HG02870 (cell line): ENCODE results near the gene GRB2.
A peak's percentile ranks its signal among the peaks of the same experiment; 100 is the strongest.

Source experiments
- ATAC-seq: cut with Tn5 transposase; IDR thresholded peaks from one replicate; pipeline ENCODE4 v1.9.1; 2021; ENCODE audit warnings: mild to moderate bottlenecking, moderate library complexity; ENCODE audit not compliant: unreplicated experiment

Gene GRB2

GRCh38 chr17:75414488-75414887 lies 9.0 kb upstream of the GRB2 start:
- no peak for ATAC-seq

- ATAC-seq, result no peak
Observed at GRCh38 chr17:75412455-75413317, 7.2 kb upstream of the GRB2 start.

- no peak for ATAC-seq
Observed at GRCh38 chr17:75411328-75412067, 6.0 kb upstream of the GRB2 start.

GRCh38 chr17:75410141-75410540 lies 4.7 kb upstream of the GRB2 start:
- no peak for ATAC-seq

GRCh38 chr17:75407655-75408352 lies 2.3 kb upstream of the GRB2 start:
- ATAC-seq, result no peak

- no peak for ATAC-seq
Observed at GRCh38 chr17:75406222-75406615, 741 bp upstream of the GRB2 start.

GRCh38 chr17:75404731-75405364 lies 630 bp downstream of the GRB2 start:
- peak; percentile 14 for ATAC-seq

- ATAC-seq, result no peak
Observed at GRCh38 chr17:75404223-75404730, 1.2 kb downstream of the GRB2 start.

GRCh38 chr17:75403131-75403530 lies 2.3 kb downstream of the GRB2 start:
- no peak for ATAC-seq

GRCh38 chr17:75402026-75402425 lies 3.5 kb downstream of the GRB2 start:
- no peak for ATAC-seq

- no peak for ATAC-seq
Observed at GRCh38 chr17:75400326-75400939, 5.0 kb downstream of the GRB2 start.

GRCh38 chr17:75398279-75398678 lies 7.2 kb downstream of the GRB2 start:
- no peak for ATAC-seq

GRCh38 chr17:75397217-75397616 lies 8.3 kb downstream of the GRB2 start:
- no peak for ATAC-seq

GRCh38 chr17:75396796-75397195 lies 8.7 kb downstream of the GRB2 start:
- no peak for ATAC-seq

- no peak for ATAC-seq
Observed at GRCh38 chr17:75396025-75396424, 9.5 kb downstream of the GRB2 start.

- no peak for ATAC-seq
Observed at GRCh38 chr17:75394332-75394918, 11.1 kb downstream of the GRB2 start.

GRCh38 chr17:75393523-75394331 lies 11.8 kb downstream of the GRB2 start:
- ATAC-seq, result peak; percentile 66

- ATAC-seq, result no peak
Observed at GRCh38 chr17:75392559-75392958, 12.9 kb downstream of the GRB2 start.

GRCh38 chr17:75390982-75391381 lies 14.5 kb downstream of the GRB2 start:
- ATAC-seq, result no peak
